GM23338 (cell line): ENCODE data around the gene SRP68. TPM values are rescaled to one million over a fixed set of nuclear protein-coding genes. Genes with fewer than 3 reads are reported as not detected.

Experiments used
- ATAC-seq: fragments of 200-7000 bp; cut with Tn5 transposase; 3 replicates; pipeline ENCODE4 v1.9.1; 2020
- DNase-seq: peaks from one replicate; pipeline ENCODE4 v3.0.0-alpha.2; 2015; ENCODE audit warnings: low spot score
- H2AFZ ChIP-seq: fragments of 200-600 bp; sonication (generic); 2 replicates; pipeline ENCODE4 v1.8.0; 2016; ENCODE audit warnings: antibody characterized with exemption, mild to moderate bottlenecking, moderate library complexity
- H3F3A ChIP-seq: fragments of 200-600 bp; sonication (generic); replicated peaks from 2 replicates; pipeline ENCODE4 v1.8.0; 2017; ENCODE audit warnings: antibody characterized with exemption, mixed run types, low read depth
- H3K27ac ChIP-seq: fragments of 200-600 bp; sonication (generic); 2 replicates; pipeline ENCODE4 v1.6.1; 2016; ENCODE audit warnings: low read depth
- H3K27me3 ChIP-seq: fragments of 200-600 bp; sonication (generic); 2 replicates; pipeline ENCODE4 v1.8.0; 2016; ENCODE audit warnings: mild to moderate bottlenecking, mixed run types, moderate library complexity; ENCODE audit not compliant: insufficient read depth
- H3K36me3 ChIP-seq: fragments of 200-600 bp; sonication (generic); 2 replicates; pipeline ENCODE4 v1.8.0; 2016; ENCODE audit warnings: mild to moderate bottlenecking; ENCODE audit not compliant: insufficient read depth
- H3K4me1 ChIP-seq: fragments of 200-600 bp; sonication (generic); 2 replicates; pipeline ENCODE4 v1.8.0; 2016; ENCODE audit warnings: mild to moderate bottlenecking, moderate library complexity; ENCODE audit not compliant: insufficient read depth
- H3K4me2 ChIP-seq: fragments of 200-600 bp; sonication (generic); 2 replicates; pipeline ENCODE4 v1.7.1; 2017; ENCODE audit warnings: mixed run types
- H3K4me3 ChIP-seq: fragments of 200-600 bp; sonication (generic); 2 replicates; pipeline ENCODE4 v1.6.1; 2016; ENCODE audit warnings: mixed run types
- H3K79me2 ChIP-seq: fragments of 200-600 bp; sonication (generic); replicated peaks from 2 replicates; pipeline ENCODE4 v1.8.0; 2017; ENCODE audit warnings: mild to moderate bottlenecking; ENCODE audit not compliant: insufficient read depth
- H3K9me2 ChIP-seq: fragments of 200-600 bp; sonication (generic); 2 replicates; pipeline ENCODE4 v1.8.0; 2017; ENCODE audit not compliant: insufficient read depth
- H4K20me1 ChIP-seq: fragments of 200-600 bp; sonication (generic); replicated peaks from 2 replicates; pipeline ENCODE4 v1.8.0; 2017; ENCODE audit warnings: mild to moderate bottlenecking; ENCODE audit not compliant: insufficient read depth
- H3K27ac Mint-ChIP-seq: 2 replicates; pipeline ENCODE4 v1.8.0; 2020; ENCODE audit warnings: inconsistent platforms, mild to moderate bottlenecking, moderate library complexity, mixed read lengths
- H3K27me3 Mint-ChIP-seq: 3 replicates; pipeline ENCODE4 v1.8.0; 2022; ENCODE audit warnings: low read depth, mild to moderate bottlenecking, moderate library complexity, mixed read lengths, inconsistent platforms; ENCODE audit not compliant: insufficient read depth, poor library complexity
- H3K36me3 Mint-ChIP-seq: 3 replicates; pipeline ENCODE4 v1.8.0; 2021; ENCODE audit warnings: low read depth, mild to moderate bottlenecking, inconsistent platforms, moderate library complexity, mixed read lengths
- H3K4me1 Mint-ChIP-seq: 3 replicates; pipeline ENCODE4 v1.8.0; 2020; ENCODE audit warnings: mild to moderate bottlenecking, inconsistent platforms, mixed read lengths
- H3K4me3 Mint-ChIP-seq: 3 replicates; pipeline ENCODE4 v1.8.0; 2021; ENCODE audit warnings: moderate library complexity, mild to moderate bottlenecking, inconsistent platforms, mixed read lengths
- H3K9me3 Mint-ChIP-seq: 3 replicates; pipeline ENCODE4 v1.8.0; 2020; ENCODE audit warnings: moderate library complexity, mild to moderate bottlenecking, inconsistent platforms, mixed read lengths
- CREB1 ChIP-seq: fragments of 250-450 bp; sonication (Bioruptor Pico); IDR thresholded peaks from 2 replicates; pipeline ENCODE4 v1.5.0; 2020; ENCODE audit warnings: low read depth, mild to moderate bottlenecking, moderate library complexity
- EZH2 ChIP-seq: fragments of 200-600 bp; sonication (generic); IDR thresholded peaks from one replicate; pipeline ENCODE4 v1.8.0; 2017; ENCODE audit warnings: antibody characterized with exemption, mild to moderate bottlenecking, low read depth; ENCODE audit not compliant: unreplicated experiment
- EZH2phosphoT487 ChIP-seq: fragments of 200-600 bp; sonication (generic); IDR thresholded peaks from one replicate; pipeline ENCODE4 v1.8.1; 2018; ENCODE audit warnings: antibody characterized with exemption; ENCODE audit not compliant: unreplicated experiment
- JUNB ChIP-seq: IDR thresholded peaks from one replicate; pipeline ENCODE4 v1.6.1; 2016; ENCODE audit warnings: antibody characterized with exemption; ENCODE audit not compliant: unreplicated experiment
- NANOG ChIP-seq: IDR thresholded peaks from 2 replicates; pipeline ENCODE4 v1.6.1; 2016; ENCODE audit warnings: antibody characterized with exemption, borderline replicate concordance
- POLR2AphosphoS5 ChIP-seq: IDR thresholded peaks from 2 replicates; pipeline ENCODE4 v1.6.1; 2016; ENCODE audit warnings: antibody characterized with exemption, low read depth
- STAT1 ChIP-seq: IDR thresholded peaks from one replicate; pipeline ENCODE4 v1.6.1; 2016; ENCODE audit warnings: antibody characterized with exemption; ENCODE audit not compliant: unreplicated experiment
- ZNF114 ChIP-seq: fragments of 250-450 bp; sonication (Bioruptor Pico); IDR thresholded peaks from 2 replicates; pipeline ENCODE4 v1.5.0; 2020; ENCODE audit warnings: mild to moderate bottlenecking, moderate library complexity
- ZNF331 ChIP-seq: fragments of 250-450 bp; sonication (Bioruptor Pico); IDR thresholded peaks from 2 replicates; pipeline ENCODE4 v1.5.0; 2020; ENCODE audit warnings: low read depth, mild to moderate bottlenecking, moderate library complexity
- polyA plus RNA-seq: library from polyadenylated mRNA; unstranded; fragments of >200 nt; fragmentation: Nextera tagmentation; extraction: Ambion mirVana; gene quantifications from 2 replicates; pipeline ENCODE4 v1.2.1, GENCODE V29; 2016
- total RNA-seq: library from RNA; depleted of rRNA; stranded (reverse); fragments of >200 nt; shearing (Covaris generic); gene quantifications from 2 replicates; pipeline ENCODE4 v1.2.3, GENCODE V29; 2014
- TF ChIP-seq, protein P1 (sequence below): fragments of 250-450 bp; sonication (Bioruptor Pico); IDR thresholded peaks from 2 replicates; pipeline ENCODE4 v1.5.0; 2020; ENCODE audit warnings: mild to moderate bottlenecking, moderate library complexity
- TF ChIP-seq, protein P2 (sequence below): IDR thresholded peaks from 2 replicates; pipeline ENCODE4 v1.6.1; 2016; ENCODE audit warnings: antibody characterized with exemption
- TF ChIP-seq, protein P3 (sequence below), 2 experiments: fragments of 200-600 bp in 1 of 2; sonication (generic) in 1 of 2; conservative IDR thresholded peaks; 2 replicates each; pipeline versions ENCODE4 v1.5.1 to v1.6.1; 2016 to 2017; ENCODE audit warnings: antibody characterized with exemption in 2 of 2, low read depth in 2 of 2, mild to moderate bottlenecking in 2 of 2, moderate library complexity in 1 of 2
- TF ChIP-seq, protein P4 (sequence below): IDR thresholded peaks from one replicate; pipeline ENCODE4 v1.6.1; 2018; ENCODE audit warnings: antibody characterized with exemption; ENCODE audit not compliant: unreplicated experiment

SRP68 gene
- total and polyA plus RNA-seq, 2 experiments from 2014 or later: 30.7 to 62.8 TPM

- H3K9me3 Mint-ChIP-seq: no peaks in the 10 kb centered on the region; the same call in 1 of the 3 replicates
- peaks cover 16% of the 10 kb centered on the region for H3K36me3 Mint-ChIP-seq
- TF ChIP-seq ZNF114 (no peak), CREB1 (CRISPR knock-in tag) (no peak), STAT1 (no peak), POLR2AphosphoS5 (no peak), NANOG (no peak), EZH2 (no peak), EZH2phosphoT487 (no peak), ZNF331 (CRISPR knock-in tag) (no peak), JUNB (no peak)
- TF ChIP-seq, protein P1, sequence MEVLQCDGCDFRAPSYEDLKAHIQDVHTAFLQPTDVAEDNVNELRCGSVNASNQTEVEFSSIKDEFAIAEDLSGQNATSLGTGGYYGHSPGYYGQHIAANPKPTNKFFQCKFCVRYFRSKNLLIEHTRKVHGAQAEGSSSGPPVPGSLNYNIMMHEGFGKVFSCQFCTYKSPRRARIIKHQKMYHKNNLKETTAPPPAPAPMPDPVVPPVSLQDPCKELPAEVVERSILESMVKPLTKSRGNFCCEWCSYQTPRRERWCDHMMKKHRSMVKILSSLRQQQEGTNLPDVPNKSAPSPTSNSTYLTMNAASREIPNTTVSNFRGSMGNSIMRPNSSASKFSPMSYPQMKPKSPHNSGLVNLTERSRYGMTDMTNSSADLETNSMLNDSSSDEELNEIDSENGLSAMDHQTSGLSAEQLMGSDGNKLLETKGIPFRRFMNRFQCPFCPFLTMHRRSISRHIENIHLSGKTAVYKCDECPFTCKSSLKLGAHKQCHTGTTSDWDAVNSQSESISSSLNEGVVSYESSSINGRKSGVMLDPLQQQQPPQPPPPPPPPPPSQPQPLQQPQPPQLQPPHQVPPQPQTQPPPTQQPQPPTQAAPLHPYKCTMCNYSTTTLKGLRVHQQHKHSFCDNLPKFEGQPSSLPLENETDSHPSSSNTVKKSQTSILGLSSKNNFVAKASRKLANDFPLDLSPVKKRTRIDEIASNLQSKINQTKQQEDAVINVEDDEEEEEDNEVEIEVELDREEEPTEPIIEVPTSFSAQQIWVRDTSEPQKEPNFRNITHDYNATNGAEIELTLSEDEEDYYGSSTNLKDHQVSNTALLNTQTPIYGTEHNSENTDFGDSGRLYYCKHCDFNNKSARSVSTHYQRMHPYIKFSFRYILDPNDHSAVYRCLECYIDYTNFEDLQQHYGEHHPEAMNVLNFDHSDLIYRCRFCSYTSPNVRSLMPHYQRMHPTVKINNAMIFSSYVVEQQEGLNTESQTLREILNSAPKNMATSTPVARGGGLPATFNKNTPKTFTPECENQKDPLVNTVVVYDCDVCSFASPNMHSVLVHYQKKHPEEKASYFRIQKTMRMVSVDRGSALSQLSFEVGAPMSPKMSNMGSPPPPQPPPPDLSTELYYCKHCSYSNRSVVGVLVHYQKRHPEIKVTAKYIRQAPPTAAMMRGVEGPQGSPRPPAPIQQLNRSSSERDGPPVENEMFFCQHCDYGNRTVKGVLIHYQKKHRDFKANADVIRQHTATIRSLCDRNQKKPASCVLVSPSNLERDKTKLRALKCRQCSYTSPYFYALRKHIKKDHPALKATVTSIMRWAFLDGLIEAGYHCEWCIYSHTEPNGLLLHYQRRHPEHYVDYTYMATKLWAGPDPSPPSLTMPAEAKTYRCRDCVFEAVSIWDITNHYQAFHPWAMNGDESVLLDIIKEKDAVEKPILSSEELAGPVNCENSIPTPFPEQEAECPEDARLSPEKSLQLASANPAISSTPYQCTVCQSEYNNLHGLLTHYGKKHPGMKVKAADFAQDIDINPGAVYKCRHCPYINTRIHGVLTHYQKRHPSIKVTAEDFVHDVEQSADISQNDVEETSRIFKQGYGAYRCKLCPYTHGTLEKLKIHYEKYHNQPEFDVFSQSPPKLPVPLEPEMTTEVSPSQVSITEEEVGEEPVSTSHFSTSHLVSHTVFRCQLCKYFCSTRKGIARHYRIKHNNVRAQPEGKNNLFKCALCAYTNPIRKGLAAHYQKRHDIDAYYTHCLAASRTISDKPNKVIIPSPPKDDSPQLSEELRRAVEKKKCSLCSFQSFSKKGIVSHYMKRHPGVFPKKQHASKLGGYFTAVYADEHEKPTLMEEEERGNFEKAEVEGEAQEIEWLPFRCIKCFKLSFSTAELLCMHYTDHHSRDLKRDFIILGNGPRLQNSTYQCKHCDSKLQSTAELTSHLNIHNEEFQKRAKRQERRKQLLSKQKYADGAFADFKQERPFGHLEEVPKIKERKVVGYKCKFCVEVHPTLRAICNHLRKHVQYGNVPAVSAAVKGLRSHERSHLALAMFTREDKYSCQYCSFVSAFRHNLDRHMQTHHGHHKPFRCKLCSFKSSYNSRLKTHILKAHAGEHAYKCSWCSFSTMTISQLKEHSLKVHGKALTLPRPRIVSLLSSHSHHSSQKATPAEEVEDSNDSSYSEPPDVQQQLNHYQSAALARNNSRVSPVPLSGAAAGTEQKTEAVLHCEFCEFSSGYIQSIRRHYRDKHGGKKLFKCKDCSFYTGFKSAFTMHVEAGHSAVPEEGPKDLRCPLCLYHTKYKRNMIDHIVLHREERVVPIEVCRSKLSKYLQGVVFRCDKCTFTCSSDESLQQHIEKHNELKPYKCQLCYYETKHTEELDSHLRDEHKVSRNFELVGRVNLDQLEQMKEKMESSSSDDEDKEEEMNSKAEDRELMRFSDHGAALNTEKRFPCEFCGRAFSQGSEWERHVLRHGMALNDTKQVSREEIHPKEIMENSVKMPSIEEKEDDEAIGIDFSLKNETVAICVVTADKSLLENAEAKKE (CRISPR knock-in tag): no peak
- TF ChIP-seq, protein P2, sequence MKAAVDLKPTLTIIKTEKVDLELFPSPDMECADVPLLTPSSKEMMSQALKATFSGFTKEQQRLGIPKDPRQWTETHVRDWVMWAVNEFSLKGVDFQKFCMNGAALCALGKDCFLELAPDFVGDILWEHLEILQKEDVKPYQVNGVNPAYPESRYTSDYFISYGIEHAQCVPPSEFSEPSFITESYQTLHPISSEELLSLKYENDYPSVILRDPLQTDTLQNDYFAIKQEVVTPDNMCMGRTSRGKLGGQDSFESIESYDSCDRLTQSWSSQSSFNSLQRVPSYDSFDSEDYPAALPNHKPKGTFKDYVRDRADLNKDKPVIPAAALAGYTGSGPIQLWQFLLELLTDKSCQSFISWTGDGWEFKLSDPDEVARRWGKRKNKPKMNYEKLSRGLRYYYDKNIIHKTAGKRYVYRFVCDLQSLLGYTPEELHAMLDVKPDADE: no peak
- TF ChIP-seq, protein P3, sequence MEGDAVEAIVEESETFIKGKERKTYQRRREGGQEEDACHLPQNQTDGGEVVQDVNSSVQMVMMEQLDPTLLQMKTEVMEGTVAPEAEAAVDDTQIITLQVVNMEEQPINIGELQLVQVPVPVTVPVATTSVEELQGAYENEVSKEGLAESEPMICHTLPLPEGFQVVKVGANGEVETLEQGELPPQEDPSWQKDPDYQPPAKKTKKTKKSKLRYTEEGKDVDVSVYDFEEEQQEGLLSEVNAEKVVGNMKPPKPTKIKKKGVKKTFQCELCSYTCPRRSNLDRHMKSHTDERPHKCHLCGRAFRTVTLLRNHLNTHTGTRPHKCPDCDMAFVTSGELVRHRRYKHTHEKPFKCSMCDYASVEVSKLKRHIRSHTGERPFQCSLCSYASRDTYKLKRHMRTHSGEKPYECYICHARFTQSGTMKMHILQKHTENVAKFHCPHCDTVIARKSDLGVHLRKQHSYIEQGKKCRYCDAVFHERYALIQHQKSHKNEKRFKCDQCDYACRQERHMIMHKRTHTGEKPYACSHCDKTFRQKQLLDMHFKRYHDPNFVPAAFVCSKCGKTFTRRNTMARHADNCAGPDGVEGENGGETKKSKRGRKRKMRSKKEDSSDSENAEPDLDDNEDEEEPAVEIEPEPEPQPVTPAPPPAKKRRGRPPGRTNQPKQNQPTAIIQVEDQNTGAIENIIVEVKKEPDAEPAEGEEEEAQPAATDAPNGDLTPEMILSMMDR (conservative IDR thresholded peaks at IDR 0.05; ENCODE audit: low read depth in 2 of 2): no peak
- TF ChIP-seq, protein P4, sequence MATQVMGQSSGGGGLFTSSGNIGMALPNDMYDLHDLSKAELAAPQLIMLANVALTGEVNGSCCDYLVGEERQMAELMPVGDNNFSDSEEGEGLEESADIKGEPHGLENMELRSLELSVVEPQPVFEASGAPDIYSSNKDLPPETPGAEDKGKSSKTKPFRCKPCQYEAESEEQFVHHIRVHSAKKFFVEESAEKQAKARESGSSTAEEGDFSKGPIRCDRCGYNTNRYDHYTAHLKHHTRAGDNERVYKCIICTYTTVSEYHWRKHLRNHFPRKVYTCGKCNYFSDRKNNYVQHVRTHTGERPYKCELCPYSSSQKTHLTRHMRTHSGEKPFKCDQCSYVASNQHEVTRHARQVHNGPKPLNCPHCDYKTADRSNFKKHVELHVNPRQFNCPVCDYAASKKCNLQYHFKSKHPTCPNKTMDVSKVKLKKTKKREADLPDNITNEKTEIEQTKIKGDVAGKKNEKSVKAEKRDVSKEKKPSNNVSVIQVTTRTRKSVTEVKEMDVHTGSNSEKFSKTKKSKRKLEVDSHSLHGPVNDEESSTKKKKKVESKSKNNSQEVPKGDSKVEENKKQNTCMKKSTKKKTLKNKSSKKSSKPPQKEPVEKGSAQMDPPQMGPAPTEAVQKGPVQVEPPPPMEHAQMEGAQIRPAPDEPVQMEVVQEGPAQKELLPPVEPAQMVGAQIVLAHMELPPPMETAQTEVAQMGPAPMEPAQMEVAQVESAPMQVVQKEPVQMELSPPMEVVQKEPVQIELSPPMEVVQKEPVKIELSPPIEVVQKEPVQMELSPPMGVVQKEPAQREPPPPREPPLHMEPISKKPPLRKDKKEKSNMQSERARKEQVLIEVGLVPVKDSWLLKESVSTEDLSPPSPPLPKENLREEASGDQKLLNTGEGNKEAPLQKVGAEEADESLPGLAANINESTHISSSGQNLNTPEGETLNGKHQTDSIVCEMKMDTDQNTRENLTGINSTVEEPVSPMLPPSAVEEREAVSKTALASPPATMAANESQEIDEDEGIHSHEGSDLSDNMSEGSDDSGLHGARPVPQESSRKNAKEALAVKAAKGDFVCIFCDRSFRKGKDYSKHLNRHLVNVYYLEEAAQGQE: no peak
- peaks cover 24% of the 10 kb centered on the region; the same call in 2 of the 3 replicates for H3K4me1 Mint-ChIP-seq
- peak overlapping the region; percentile 81 for H3K4me3 ChIP-seq
- no peak for DNase-seq
- H3K36me3 ChIP-seq: peaks cover 10% of the 10 kb centered on the region; the same call in 1 of the 2 replicates
- H3F3A ChIP-seq: peaks cover 23% of the 10 kb centered on the region
- peak overlapping the region; percentile 98 for H3K4me3 Mint-ChIP-seq
- H3K27me3 Mint-ChIP-seq: peaks cover 40% of the 10 kb centered on the region
- peak overlapping the region; percentile 78 for H3K27ac Mint-ChIP-seq
- peaks cover 44% of the 10 kb centered on the region for H3K79me2 ChIP-seq
- peak overlapping the region; percentile 97 for H3K4me2 ChIP-seq
- H3K4me1 ChIP-seq: peaks cover 24% of the 10 kb centered on the region
- H3K27ac ChIP-seq: peak overlapping the region; percentile 72; the same call in 1 of the 2 replicates
- peak overlapping the region; percentile 99 for H2AFZ ChIP-seq
- no peaks in the 10 kb centered on the region for H3K9me2 ChIP-seq
- peaks cover 17% of the 10 kb centered on the region for H4K20me1 ChIP-seq
- no peak for ATAC-seq
- peaks cover 38% of the 10 kb centered on the region for H3K27me3 ChIP-seq
Observed at GRCh38 chr17:76071531-76072147, 678 bp downstream of the SRP68 start.
